ENCODE data around the gene ITGB8. TPM values are rescaled to one million over a fixed set of nuclear protein-coding genes. Genes with fewer than 3 reads are reported as not detected.

ITGB8 gene
- total and polyA plus RNA-seq, 2 of the 4 experiments (the other 2 are of a cell fraction), result 2.6 to 10.2 TPM

DNA sequence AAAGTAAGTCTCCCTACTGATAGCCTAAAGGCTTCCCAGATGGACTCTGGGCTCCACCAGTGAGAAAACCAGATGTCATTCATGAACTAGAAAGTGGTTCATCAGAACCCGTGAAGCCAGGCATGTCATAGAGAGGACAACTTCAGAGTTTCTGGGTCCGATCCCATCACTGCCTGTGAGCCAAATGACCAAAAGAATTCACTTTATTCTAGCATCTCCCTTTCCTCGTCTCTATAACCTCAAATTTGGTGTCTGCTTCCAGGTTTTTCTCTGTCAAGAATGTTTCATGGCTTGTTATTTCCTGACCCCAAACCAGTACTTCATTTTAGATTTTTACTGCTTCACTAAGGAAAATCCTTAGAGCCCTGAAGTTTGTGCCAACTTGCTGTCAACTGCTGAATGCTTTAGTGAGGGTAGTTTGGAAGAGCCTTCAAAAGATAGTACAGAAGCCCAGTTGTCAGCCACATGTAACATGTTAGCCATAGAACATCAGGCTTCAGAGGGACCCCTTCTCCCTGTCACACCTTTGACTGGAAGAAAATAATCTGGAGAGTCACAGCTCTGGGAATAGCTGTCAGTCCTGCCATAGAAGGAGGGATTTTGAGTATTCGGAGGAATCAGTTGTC, 34.0 kb downstream of the ITGB8 start:
- Histone ChIP-seq H4K5ac (ENCODE audit: low read depth, low read length) (no peak overlapping the region), H2AK5ac (ENCODE audit: low read depth, low read length) (no peak overlapping the region), H2AK9ac (replicated peaks; ENCODE audit: low read depth, low read length, poor library complexity) (no peak overlapping the region), H3K4me2 (ENCODE audit: low read depth, low read length) (no peak overlapping the region), H3K18ac (ENCODE audit: low read depth, low read length) (no peak overlapping the region), H4K20me1 (ENCODE audit: insufficient read depth, low read length) (no peaks in the 10 kb centered on the region), H2BK5ac (ENCODE audit: low read depth, low read length, poor library complexity, severe bottlenecking) (no peak overlapping the region), H4K8ac (ENCODE audit: low read depth in 2 of 2, low read length in 2 of 2) (no peak overlapping the region), H3K4me1 (ENCODE audit: control insufficient read depth, insufficient read depth, low read length) (0 out of 2 replicates have a peak, but pooled peaks cover 2% of the 10 kb centered on the region), H2BK120ac (ENCODE audit: low read depth, low read length) (no peak overlapping the region), H2BK15ac (ENCODE audit: low read depth, low read length) (no peak overlapping the region), H3K27me3 (ENCODE audit: control insufficient read depth, insufficient read depth, low read length) (no peaks in the 10 kb centered on the region), H3K4me3 (ENCODE audit: insufficient read depth, low read depth, low read length) (no peak overlapping the region), H3K9me1 (ENCODE audit: insufficient read depth, low read length) (no peaks in the 10 kb centered on the region), H3K56ac (ENCODE audit: extremely low read depth, insufficient read depth, low read length) (no peak overlapping the region), H3K14ac (replicated peaks; ENCODE audit: low read depth, low read length) (no peak overlapping the region), H3K36me3 (ENCODE audit: control insufficient read depth, insufficient read depth, low read length) (peaks cover 19% of the 10 kb centered on the region), H3K23ac (ENCODE audit: low read depth, low read length) (no peak overlapping the region), H2BK20ac (ENCODE audit: low read depth, low read length) (no peak overlapping the region), H3K79me1 (ENCODE audit: low read depth in 1 of 2, low read length in 2 of 2) (no peaks in the 10 kb centered on the region), H4K91ac (ENCODE audit: insufficient read depth, low read depth, low read length) (no peak overlapping the region), H3K9ac (ENCODE audit: low read depth, low read length) (no peak overlapping the region), H2AFZ (replicated peaks; ENCODE audit: low read length, poor library complexity) (no peak overlapping the region), H3K9me3 (ENCODE audit: control insufficient read depth, insufficient read depth, low read length) (no peaks in the 10 kb centered on the region), H3K27ac (ENCODE audit: insufficient read depth, low read length) (no peak overlapping the region), H3K4ac (ENCODE audit: low read depth, low read length) (no peak overlapping the region)
- intact Hi-C loops (cut with micrococcal nuclease), result no loop called here
- in situ Hi-C loops (cut with MboI; ENCODE audit: low sequenced_read_pairs), result no loop called here
- BruUV-seq (replicated peaks), result no TSS peak
- ATAC-seq (ENCODE audit: low read depth), result no peak
- dilution Hi-C loops (cut with HindIII; ENCODE audit: low sequenced_read_pairs, unreplicated experiment), result no loop called here
- ChIA-PET CTCF (no interaction called here), POLR2A (ENCODE audit: unreplicated experiment) (no interaction called here)
- DNase-seq, result no peak
- TF ChIP-seq MAFK (IDR thresholded peaks at IDR 0.05; ENCODE audit: low read depth, low read length) (no peak), MAZ (IDR thresholded peaks at IDR 0.05; ENCODE audit: borderline replicate concordance, low read depth, low read length) (no peak)
- 57% methylated on average over 4 of the region's 4 CpGs; no CpG with 5 or more reads in 1 of the 2 experiments for WGBS, 2 experiments (ENCODE audit: extremely low coverage in 2 of 2, insufficient read length in 1 of 2)

Measured in IMR-90 (cell line).